Heart left ventricle (tissue), 13 donors: Measurements from ENCODE around the gene NIPAL3.

ENCODE experiments used
- POLR2A ChIP-seq, 2 donors: fragments of 450-650 bp; IDR thresholded peaks; one replicate each; pipeline ENCODE4 v1.6.1; 2017; ENCODE audit warnings: antibody characterized with exemption in 2 of 2, mild to moderate bottlenecking in 2 of 2, moderate library complexity in 2 of 2
- TF ChIP-seq, protein P1 (sequence below), 12 donors: fragments of 200-600 bp; sonication (generic) in 4 of 12; IDR thresholded peaks; one replicate each; pipeline versions ENCODE4 v1.5.0 to v1.8.0; 2018 to 2022; ENCODE audit warnings: antibody characterized with exemption in 12 of 12, mild to moderate bottlenecking in 5 of 12
- donor health status: ischemic (EF 13 %, LVEDD 7.1; RV severe dilation, severe dysfunction).
- donor health status: DM: no; HTN: yes; CAD: no.
- donor health status: DM: no; HTN: no; CAD: no.
- donor health status: ischemic (EF 25% LVEDD 6.9; RV normal size, moderate dysfunction).
- donor health status: ischemic (EF 25% LVEDD 5.7; RV mildly dilated, moderate dysfunction).
- donor health status: ischemic (EF 35%, LVEDD 5.7; RV mildly dilated, moderate dysfunction).
- donor health status: nonischemic (EF 11% LVEDD 7.7; RV severe dilation, severe dysfunction).
- donor health status: DM: yes; HTN: yes; CAD: no.
- donor health status: PGD.
- donor health status: ischemic (EF 29% LVEDD 5.4; RV normal size, mild dysfunction).
- donor health status: nonischemic (EF 23%, LVEDD 6.1; RV moderate dilation, normal function).

DNA sequence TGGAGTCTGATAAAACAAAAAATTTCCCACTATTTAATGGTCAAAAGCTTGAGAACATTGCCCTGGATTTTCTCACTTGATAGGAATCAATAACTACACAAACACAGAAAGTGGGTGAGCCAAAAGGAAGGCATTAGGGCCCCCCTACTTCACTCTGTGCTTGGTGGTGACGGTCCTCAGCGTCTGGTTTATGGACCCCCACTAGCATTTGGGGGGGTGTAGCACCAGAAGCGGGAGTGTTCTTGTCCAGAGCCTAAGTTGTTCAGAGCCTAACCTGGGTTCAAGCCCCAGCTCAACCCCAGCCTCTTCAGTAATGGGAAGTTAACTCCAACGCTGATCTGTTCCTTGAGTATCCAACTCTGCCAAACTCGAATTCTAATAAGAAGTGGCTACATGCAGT is 35.1 kb upstream of the NIPAL3 start:
- TF ChIP-seq, protein P1, sequence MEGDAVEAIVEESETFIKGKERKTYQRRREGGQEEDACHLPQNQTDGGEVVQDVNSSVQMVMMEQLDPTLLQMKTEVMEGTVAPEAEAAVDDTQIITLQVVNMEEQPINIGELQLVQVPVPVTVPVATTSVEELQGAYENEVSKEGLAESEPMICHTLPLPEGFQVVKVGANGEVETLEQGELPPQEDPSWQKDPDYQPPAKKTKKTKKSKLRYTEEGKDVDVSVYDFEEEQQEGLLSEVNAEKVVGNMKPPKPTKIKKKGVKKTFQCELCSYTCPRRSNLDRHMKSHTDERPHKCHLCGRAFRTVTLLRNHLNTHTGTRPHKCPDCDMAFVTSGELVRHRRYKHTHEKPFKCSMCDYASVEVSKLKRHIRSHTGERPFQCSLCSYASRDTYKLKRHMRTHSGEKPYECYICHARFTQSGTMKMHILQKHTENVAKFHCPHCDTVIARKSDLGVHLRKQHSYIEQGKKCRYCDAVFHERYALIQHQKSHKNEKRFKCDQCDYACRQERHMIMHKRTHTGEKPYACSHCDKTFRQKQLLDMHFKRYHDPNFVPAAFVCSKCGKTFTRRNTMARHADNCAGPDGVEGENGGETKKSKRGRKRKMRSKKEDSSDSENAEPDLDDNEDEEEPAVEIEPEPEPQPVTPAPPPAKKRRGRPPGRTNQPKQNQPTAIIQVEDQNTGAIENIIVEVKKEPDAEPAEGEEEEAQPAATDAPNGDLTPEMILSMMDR (IDR thresholded peaks at IDR 0.05) = no peak
- TF ChIP-seq POLR2A (IDR thresholded peaks at IDR 0.05) = no peak
